GM10248 (cell line): ENCODE measurements around the gene CCDC8.

Experiments
- CTCF ChIA-PET: fragments of 300-600 bp; sonication (Branson Sonifier 250); formaldehyde crosslinking; extraction: SDS; loops from one replicate; lab custom pipeline; 2021; ENCODE audit warnings: antibody characterized with exemption; lab: Yijun Ruan, JAX
- POLR2A ChIA-PET: fragments of 350-650 bp; sonication (Branson Sonifier 250); formaldehyde crosslinking; extraction: SDS; loops from one replicate; lab custom pipeline; 2020; ENCODE audit warnings: antibody characterized with exemption; lab: Yijun Ruan, JAX
- DNase-seq: peaks from one replicate; pipeline ENCODE4 v3.0.0; 2012; ENCODE audit errors: extremely low spot score
- CTCF ChIP-seq: IDR thresholded peaks from 2 replicates; pipeline ENCODE4 v1.5.1; 2012; ENCODE audit warnings: mild to moderate bottlenecking, low read depth; ENCODE audit errors: extremely low read depth, missing control alignments, control extremely low read depth

The CCDC8 gene

GRCh38 chr19:46452186-46452585, 38.8 kb upstream of the CCDC8 start:
- ChIA-PET CTCF (interaction anchor here (1.1 to 1.4 kb wide), 2 partner anchors 31 to 56 kb away, joined by 3 to 4 read pairs; no protein-coding TSS in a partner anchor), POLR2A (no interaction called here)
- TF ChIP-seq CTCF: no peak
- DNase-seq: no peak

- no peak for TF ChIP-seq CTCF
- CTCF ChIA-PET: interaction anchor here (1.1 to 1.4 kb wide), 2 partner anchors 31 to 55 kb away, joined by 3 to 4 read pairs; no protein-coding TSS in a partner anchor
- POLR2A ChIA-PET: no interaction called here
- no peak for DNase-seq
Observed at GRCh38 chr19:46451352-46451751, 38.0 kb upstream of the CCDC8 start.

- DNase-seq: no peak
- POLR2A ChIA-PET: no interaction called here
- CTCF ChIA-PET: no interaction called here
- no peak for TF ChIP-seq CTCF
Observed at GRCh38 chr19:46450737-46451136, 37.4 kb upstream of the CCDC8 start.

- DNase-seq: no peak
- POLR2A ChIA-PET: no interaction called here
- no peak for TF ChIP-seq CTCF
- CTCF ChIA-PET: interaction anchor here (1.5 kb wide), 1 partner anchor 53 kb away, joined by 4 read pairs; no protein-coding TSS in a partner anchor
Observed at GRCh38 chr19:46449228-46449627, 35.9 kb upstream of the CCDC8 start.

- ChIA-PET CTCF (interaction anchor here (1.5 kb wide), 1 partner anchor 53 kb away, joined by 4 read pairs; no protein-coding TSS in a partner anchor), POLR2A (no interaction called here)
- TF ChIP-seq CTCF: no peak
Observed at GRCh38 chr19:46448601-46449000, 35.2 kb upstream of the CCDC8 start.

GRCh38 chr19:46447824-46448223, 34.5 kb upstream of the CCDC8 start:
- CTCF ChIA-PET: interaction anchor here (0.7 to 1.6 kb wide), 2 partner anchors 30 to 50 kb away, joined by 3 read pairs; no protein-coding TSS in a partner anchor
- POLR2A ChIA-PET: no interaction called here
- DNase-seq: no peak
- no peak for TF ChIP-seq CTCF

More at GRCh38 chr19:46448601-46449000, 35.2 kb upstream of the CCDC8 start:
- DNase-seq: no peak
